ENCODE results near the gene ERICH6B. TPM values are rescaled to one million over a fixed set of nuclear protein-coding genes. Genes with fewer than 3 reads are reported as not detected.

The ERICH6B gene
- total RNA-seq, 1 donor from 2014 or later: not detected

GRCh38 chr13:45500492-45501174, 114.9 kb downstream of the ERICH6B start:
- DNase-seq (ENCODE audit: low spot score): no peak

GRCh38 chr13:45496942-45497341, 118.6 kb downstream of the ERICH6B start:
- no peak for DNase-seq (ENCODE audit: low spot score)

GRCh38 chr13:45492538-45492937, 123.0 kb downstream of the ERICH6B start:
- DNase-seq (ENCODE audit: low spot score): no peak

Other genes with a start within 250 kb of the ERICH6B start
- 16.8 TPM for gene SLC25A30, start 197.4 kb downstream of the ERICH6B start, total RNA-seq
- 54.9 TPM for gene COG3, start 150.8 kb downstream of the ERICH6B start, total RNA-seq
- not detected for gene CBY2, start 86.6 kb upstream of the ERICH6B start, total RNA-seq
- 0.08 TPM for gene SIAH3, start 236.0 kb upstream of the ERICH6B start, total RNA-seq

All from ureter (tissue), 1 donor.